Measurements from ENCODE around the gene ZFP36.
"Not testable (repeated sequence)": the region's sequence is repeated elsewhere in the genome, so short reads cannot be mapped to it uniquely, and the experiment has no call there.

ZFP36 gene, protein sequence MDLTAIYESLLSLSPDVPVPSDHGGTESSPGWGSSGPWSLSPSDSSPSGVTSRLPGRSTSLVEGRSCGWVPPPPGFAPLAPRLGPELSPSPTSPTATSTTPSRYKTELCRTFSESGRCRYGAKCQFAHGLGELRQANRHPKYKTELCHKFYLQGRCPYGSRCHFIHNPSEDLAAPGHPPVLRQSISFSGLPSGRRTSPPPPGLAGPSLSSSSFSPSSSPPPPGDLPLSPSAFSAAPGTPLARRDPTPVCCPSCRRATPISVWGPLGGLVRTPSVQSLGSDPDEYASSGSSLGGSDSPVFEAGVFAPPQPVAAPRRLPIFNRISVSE

GRCh38 chr19:39406656-39407409 lies at the start of gene ZFP36:
Gene ZFP36 (plus strand): TSS chr19:39406847. CDS start chr19:39406905, 58 bp downstream.
- peak; percentile 92 for DNase-seq

DNA sequence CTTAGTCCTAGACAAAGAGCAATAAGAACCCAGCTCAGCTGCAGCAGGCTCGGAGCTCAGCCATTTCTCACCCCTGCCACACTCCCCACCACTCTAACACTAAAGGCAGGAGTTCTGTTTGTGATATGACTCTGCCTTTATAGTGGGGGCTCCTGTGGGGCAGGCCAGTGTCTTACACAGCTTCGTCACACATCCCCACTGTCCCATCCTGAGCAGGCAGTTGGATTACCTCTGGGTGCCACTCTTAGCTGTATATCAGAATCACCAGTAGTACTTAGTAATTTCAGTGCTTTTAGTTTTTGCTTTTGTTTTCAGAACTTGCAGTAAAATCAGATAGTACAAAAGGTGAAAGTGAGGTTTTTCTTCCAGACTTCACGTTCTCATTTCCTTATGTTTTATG lies 47.6 kb upstream of the ZFP36 start:
- no peak for DNase-seq

GRCh38 chr19:39360599-39360998 lies 46.0 kb upstream of the ZFP36 start:
- no peak for DNase-seq

GRCh38 chr19:39362682-39363657 lies 43.7 kb upstream of the ZFP36 start:
- DNase-seq = no peak

- no peak for DNase-seq
Observed at GRCh38 chr19:39363901-39364457, 42.7 kb upstream of the ZFP36 start.

- DNase-seq = no peak
Observed at GRCh38 chr19:39365531-39365930, 41.1 kb upstream of the ZFP36 start.

DNA sequence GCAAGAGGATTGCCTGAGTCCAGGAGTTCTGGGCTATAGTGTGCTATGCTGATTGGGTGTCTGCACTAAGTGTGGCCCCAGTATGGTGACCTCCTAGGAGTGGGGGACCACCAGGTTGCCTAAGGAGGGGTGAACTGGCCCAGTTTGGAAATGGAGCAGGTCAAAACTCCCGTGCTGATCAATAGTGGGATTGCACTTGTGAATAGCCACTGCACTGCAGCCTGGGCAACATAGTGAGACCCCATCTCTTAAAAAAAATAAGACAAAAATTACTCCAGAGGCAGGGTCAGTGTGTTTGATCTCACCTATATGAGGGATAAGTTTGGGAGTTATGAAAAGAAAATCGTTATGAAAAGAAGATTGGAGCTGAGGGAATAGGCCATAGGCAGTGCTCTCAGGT lies 37.4 kb upstream of the ZFP36 start:
- DNase-seq = no peak

- no peak for DNase-seq
Observed at GRCh38 chr19:39370735-39371134, 35.9 kb upstream of the ZFP36 start.

- no peak for DNase-seq
Observed at GRCh38 chr19:39372047-39372802, 34.4 kb upstream of the ZFP36 start.

- DNase-seq = no peak
Observed at GRCh38 chr19:39372941-39373340, 33.7 kb upstream of the ZFP36 start.

DNA sequence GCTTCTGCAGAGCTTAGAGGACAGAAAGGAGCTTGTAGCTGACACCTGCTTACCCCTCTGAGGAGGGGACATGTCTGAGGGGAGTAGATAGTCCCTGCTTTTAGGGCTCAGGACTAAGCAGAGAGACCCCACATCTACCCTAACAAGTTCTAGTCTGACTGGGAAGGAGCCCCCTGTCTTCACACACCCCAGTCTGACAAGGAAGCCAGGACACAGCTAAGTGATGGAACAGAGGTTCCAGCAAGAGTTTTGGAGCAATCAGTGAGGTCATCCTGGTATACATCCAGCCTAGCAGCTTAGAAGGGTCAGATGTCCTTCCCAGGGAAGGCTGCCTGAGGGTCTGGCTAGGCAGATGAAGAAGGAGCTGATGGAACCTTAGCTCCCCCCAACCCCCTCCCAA lies 30.7 kb upstream of the ZFP36 start:
- DNase-seq = no peak

DNA sequence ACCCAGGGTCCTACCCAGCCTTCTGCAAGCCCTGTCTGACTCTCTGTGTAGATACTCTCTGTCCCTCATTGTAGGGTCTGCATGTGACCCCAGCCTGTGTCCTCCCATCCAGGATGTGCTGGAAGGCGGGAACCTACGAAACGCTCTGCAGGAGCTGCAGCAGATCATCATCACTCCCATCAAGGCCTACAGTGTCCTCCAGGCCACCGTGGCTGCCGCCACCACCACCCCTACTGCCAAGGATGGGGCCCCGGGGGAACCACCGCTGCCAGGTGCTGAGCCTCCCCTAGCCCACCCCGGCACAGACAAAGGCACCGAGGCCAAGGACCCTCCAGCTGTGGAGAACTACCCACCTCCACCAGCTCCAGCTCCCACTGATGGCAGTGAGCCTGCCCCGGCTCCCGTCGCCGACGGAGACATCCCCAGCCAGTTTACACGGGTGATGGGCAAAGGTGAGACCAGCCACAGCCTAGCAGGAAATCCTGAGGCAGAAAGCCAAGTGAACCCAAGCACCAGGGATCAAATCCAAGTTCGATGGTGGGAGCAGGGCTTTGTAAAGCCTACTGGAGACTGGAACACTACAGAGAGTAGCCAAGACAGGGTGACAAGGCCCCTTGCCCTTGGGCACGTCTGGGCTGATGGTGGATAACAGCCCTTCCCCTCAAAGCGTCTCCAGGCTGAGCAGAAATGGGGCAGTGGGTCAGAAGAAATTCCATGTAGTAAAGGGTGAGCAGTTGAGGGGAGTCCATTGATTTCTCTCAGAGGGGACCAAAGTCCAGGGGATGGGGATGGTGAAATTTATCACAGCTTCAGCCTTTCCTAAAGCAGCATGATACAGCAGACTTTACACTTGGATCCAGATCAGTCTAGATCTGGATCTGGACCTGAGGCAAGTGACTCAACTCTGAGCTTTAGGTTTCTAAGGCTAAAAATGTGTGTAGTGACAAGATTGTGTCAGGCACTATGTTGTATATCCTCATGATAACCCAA lies 29.0 kb upstream of the ZFP36 start:
- no peak for DNase-seq

GRCh38 chr19:39379366-39379765 lies 27.3 kb upstream of the ZFP36 start:
- DNase-seq = not testable (repeated sequence)

- DNase-seq = no peak
Observed at GRCh38 chr19:39379865-39380396, 26.7 kb upstream of the ZFP36 start.

DNA sequence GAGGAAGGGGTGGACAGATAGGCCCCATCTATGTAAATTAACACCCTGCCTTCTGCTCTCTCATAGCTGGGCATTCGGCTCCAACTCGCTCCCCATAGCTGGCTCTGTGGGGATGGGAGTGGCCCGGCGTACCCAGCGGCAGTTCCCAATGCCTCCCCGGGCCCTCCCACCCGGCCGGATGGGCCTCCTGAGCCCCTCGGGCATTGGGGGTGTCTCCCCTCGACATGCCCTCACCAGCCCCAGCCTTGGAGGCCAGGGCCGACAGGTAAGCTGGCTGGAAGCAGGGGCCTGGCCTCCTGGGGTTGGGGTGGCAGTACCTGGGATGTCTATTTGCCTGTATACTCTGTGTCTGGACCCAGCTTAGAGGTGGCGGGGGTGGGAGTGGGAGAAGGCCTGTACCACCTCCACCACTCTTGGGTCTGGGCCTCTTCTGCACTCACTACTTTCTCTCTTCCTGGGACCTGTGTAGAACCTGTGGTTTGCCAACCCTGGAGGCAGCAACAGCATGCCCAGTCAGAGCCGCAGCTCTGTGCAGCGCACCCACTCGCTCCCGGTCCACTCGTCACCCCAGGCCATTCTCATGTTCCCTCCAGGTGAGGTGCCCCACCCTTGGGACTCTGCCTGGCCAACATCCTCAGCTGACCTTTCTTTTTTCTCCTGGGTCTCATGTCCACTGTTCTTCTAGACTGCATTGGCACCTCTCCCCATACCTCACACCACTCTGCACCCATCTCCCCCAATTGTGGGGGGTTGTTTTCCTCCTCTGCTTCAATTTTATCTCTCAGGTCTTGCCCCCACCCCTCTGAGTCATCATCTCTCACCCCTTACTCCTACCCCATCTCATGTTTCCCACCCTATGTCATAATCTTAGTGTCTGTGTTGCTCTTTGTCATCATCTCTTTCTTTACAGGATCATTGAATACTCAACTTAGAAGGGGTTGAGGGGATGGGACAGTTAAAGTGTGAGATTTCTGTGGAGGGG lies 25.8 kb upstream of the ZFP36 start:
- DNase-seq = no peak

DNA sequence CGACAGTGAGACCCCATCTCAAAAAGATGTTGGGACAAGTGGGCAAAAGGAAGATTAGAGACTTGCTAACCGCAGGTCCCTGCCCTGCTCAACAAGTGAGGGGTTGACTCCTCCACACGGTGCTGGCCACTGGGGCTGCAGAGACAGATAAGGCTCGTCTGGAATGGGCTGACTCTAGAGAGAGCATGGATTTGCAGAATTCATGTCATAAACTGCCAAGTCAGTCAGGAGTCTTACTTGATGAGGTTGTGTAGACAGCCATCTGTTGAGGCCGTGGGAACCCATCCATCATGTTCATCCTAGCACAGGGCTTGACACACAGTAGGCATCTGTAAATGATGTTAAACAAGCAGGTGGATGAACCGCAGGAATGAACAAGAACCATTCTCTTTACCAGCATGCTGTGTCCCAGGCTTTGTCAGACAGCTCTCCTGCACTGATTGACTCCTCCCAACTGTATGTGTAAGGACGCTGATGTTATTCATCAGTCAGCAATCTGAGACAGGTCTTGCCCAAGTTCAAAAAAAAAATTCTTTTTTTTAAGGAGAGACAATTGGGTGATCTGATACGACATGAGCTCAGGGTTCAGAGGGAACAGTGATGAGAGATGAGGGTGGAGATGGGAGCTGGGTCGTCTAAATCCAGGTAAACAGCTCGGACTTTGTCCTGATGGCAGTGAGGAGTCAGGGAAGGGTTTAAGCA lies 24.6 kb upstream of the ZFP36 start:
- no peak for DNase-seq

DNA sequence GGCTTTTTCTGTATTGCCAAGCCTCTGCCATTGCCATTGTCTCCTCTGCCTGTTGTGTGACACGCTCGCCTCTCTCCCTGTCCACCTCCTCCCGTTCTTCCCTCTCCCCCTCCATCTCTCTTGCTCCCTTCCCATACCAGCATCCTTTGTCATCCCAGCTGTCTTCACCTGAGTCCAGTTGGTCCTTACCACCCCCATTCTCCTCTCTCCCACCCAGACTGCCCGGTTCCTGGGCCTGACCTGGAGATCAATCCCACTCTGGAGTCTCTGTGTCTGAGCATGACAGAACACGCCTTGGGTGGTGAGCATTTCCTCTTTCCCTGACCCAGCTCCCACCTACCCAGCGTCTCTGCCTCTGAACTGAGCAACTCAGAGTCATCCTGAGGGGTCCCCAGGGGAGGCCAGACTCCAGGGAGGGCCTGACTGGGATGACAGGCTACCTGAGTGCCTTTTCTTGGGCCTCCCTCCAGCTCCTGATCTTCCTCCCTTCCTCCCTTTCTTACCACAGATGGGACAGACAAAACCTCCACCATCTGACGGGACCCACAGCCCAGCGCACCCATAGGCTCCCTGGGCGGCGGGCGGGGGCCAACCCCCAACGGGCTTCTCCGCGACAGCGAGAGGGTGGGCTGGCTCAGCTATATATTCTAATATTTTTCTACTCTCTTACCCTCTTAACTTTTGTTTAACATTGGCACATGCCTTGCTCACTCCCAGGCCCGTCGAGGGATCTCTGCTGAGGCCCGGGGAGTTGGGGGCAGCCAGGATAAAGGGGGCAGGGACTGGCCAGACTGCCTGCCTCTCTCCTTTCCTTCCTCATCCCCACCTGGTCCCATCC lies 23.4 kb upstream of the ZFP36 start:
- no peak for DNase-seq

Data from stimulated activated CD8-positive, alpha-beta memory T cell treated with anti-CD3 and anti-CD28 coated beads, Interleukin-4, amount 100 ng/mL, for 48 hours (primary cell).